Measurements from ENCODE around the gene PIP5K1B.

The PIP5K1B gene

DNA sequence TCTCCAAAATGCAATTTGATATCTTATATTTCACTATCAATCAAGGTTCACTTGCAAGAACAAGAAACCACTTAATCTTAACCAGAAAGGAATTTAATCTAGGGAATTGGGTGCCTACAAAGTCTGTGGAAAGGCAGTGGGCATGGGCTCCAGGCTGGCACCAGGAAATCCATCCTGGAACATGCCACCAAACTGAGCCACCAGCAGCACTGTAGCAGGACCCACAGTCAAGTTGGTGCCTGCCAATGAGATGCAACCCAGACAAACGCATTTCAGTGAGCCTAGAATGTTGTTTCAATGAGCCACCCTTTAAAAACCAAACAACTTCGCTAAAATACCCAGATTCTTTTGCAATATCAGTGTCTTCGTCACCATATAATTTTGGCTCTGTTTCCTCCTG, 237.8 kb downstream of the PIP5K1B start:
- no peak overlapping the region for H3K4me3 ChIP-seq (ENCODE audit: low read depth, low read length)

DNA sequence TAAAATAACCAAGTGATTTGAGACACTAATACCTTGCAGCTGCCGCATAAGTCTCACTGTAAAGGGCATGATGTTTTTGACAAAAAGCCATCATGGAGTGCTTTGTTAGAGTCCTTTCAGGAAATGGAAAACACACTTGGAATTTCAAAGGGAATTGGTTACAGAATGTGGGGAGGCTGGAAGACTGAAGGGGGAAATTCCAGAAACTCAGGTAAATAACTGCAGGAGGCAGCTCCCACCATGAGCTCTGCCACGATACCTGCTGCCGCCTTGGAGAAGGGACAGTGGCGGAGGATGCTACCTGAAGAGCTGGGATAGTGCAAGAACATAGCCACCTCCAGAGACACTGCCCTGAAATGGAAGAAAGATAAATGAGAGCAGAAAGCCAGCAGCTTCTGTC, 242.0 kb downstream of the PIP5K1B start:
- no peak overlapping the region for H3K4me3 ChIP-seq (ENCODE audit: low read depth, low read length)

- H3K4me3 ChIP-seq (ENCODE audit: low read depth, low read length) = no peak overlapping the region
These were observed 243.0 kb downstream of the PIP5K1B start for GRCh38 chr9:68947842-68948569.

DNA sequence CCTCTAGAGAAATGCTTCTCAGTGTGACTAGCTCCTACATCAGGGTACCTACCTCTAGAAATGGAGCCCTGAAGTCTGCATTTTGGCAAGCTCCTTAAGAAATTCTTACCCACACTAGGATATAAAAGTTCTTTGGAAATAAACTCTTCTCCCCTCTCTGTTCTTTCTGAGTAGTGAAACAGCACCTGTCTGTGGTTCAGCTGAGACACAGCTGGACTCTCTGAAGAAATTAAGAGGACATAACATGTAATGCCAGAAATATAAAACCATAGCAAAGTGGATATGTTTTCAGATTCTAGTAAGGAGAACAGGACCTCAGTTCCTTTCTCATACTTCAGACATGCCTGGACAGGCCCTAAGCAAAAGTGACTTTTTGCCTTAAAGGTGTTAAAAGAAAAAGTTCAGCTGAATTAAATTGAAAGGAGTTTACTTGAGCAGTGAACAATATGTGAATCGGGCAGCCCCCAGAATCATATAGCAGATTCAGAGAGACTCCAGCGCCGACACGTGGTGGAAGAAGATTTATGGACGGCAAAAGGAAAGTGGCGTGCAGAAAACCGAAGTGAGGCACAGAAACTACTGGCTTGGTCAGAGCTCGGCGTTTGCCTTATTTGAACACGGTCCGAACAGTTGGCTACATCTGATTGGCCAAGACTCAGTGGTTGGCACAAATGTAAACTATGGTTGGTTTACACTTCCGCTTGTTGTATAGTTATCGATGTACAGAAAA, 244.4 kb downstream of the PIP5K1B start:
- H3K4me3 ChIP-seq (ENCODE audit: low read depth, low read length) = no peak overlapping the region

GRCh38 chr9:68950188-68950587, 245.1 kb downstream of the PIP5K1B start:
- H3K4me3 ChIP-seq (ENCODE audit: low read depth, low read length) = no peak overlapping the region

GRCh38 chr9:68950689-68951088, 245.6 kb downstream of the PIP5K1B start:
- no peak overlapping the region for H3K4me3 ChIP-seq (ENCODE audit: low read depth, low read length)

GRCh38 chr9:68951879-68952659, 247.0 kb downstream of the PIP5K1B start:
- H3K4me3 ChIP-seq (ENCODE audit: low read depth, low read length) = no peak overlapping the region

GRCh38 chr9:68953771-68954170, 248.7 kb downstream of the PIP5K1B start:
- no peak overlapping the region for H3K4me3 ChIP-seq (ENCODE audit: low read depth, low read length)

GRCh38 chr9:68955330-68955729, 250.3 kb downstream of the PIP5K1B start:
- H3K4me3 ChIP-seq (ENCODE audit: low read depth, low read length) = no peak overlapping the region

GRCh38 chr9:68957479-68957878, 252.4 kb downstream of the PIP5K1B start:
- H3K4me3 ChIP-seq (ENCODE audit: low read depth, low read length) = no peak overlapping the region

DNA sequence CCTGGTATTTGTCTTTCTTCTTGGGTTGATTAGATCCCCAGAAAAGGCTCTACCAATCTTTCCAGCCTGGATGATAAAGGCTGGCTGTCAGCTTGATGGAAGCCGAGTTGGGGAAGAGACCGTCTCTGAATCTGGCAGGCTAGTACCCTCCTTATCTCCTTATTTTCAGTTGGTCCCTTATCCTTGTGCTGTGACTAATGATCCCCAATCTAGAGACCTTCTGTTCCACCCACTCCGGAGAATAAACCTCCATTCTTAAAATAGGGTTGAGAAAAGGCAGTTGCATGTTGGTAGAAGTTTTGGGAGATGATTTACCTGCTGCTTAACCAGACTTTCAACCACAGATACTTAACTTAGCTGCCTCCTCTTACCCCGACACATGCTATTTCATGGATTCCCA, 256.5 kb downstream of the PIP5K1B start:
- H3K4me3 ChIP-seq (ENCODE audit: low read depth, low read length) = no peak overlapping the region

- H3K4me3 ChIP-seq (ENCODE audit: low read depth, low read length) = no peak overlapping the region
These were observed 258.4 kb downstream of the PIP5K1B start for GRCh38 chr9:68963416-68963815.

GRCh38 chr9:68964102-68964541, 259.1 kb downstream of the PIP5K1B start:
- H3K4me3 ChIP-seq (ENCODE audit: low read depth, low read length) = no peak overlapping the region

DNA sequence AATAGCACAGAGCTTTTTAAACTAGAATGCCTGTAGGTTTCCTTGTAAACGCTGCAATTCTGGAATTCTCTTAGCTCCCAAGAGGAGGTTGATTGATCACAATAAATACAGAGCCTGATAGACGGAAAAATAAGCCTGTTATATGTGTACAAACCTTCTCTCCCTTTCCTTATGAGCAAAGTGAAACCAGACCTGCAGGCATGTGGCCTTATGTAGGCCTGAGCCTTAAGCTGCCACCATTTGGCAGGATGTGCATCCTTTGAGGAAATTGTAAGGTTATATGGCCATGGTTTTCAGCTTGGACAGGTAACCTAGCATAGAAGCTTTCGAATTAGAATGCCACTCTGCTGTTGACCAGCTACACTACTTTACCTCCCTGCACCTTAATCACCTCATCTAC, 259.7 kb downstream of the PIP5K1B start:
- no peak overlapping the region for H3K4me3 ChIP-seq (ENCODE audit: low read depth, low read length)

- H3K4me3 ChIP-seq (ENCODE audit: low read depth, low read length) = no peak overlapping the region
These were observed 261.5 kb downstream of the PIP5K1B start for GRCh38 chr9:68966496-68966944.

DNA sequence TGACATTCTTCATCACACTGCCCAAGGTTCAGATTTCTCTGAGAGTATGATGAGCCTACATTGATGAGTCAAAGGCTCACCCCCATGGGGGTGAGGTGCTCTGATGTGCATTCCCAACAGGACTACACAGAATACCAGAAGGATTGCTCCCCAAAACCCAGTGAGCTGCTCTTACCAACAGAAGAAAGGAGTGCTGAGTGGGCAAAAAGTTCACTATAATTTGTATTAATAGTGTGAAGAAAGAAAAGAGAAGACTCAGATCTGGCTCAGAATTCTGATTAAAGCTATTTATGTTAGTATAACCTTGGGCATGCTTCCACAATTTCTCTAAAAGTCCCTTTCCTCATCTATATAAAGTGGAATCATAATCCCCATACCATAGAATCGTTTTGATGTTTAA, 262.8 kb downstream of the PIP5K1B start:
- H3K4me3 ChIP-seq (ENCODE audit: low read depth, low read length) = no peak overlapping the region

DNA sequence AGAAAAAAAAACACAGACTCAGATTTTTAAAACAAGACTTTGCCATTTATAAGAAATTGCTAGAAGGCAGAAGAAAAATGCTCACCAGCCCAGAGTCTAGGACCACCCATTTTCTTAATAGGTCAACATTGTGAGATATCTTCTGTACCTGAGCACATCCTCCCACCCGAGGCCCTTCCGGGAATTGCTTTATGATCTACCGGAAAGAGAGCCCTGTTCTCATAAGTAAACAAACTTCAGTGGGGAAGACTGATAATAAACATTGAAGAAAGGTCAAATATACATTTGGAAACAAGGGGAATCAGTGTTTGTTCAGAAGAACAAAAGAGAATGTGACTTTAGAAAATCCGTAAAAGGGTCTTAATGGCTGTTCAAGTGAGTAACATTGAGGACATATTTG, 264.5 kb downstream of the PIP5K1B start:
- H3K4me3 ChIP-seq (ENCODE audit: low read depth, low read length) = no peak overlapping the region

DNA sequence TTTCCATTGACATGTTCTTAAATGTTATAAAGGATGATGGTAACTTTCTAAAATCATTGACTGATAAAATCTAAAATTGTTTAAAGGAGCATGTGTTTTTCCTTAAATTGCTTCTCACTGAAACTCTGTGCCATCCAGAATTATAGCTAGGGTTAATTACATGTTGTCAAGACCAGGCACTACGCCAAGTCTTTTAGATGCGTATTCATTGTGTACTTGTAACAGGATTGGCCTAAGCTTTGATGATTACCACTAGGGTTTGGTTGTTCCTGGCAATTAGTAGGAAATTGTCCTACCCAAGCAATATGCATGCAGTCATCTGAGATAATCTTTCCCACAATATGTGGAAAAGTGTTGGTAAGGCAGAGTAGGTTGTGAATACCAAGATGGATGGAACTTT, 265.1 kb downstream of the PIP5K1B start:
- H3K4me3 ChIP-seq (ENCODE audit: low read depth, low read length) = no peak overlapping the region

DNA sequence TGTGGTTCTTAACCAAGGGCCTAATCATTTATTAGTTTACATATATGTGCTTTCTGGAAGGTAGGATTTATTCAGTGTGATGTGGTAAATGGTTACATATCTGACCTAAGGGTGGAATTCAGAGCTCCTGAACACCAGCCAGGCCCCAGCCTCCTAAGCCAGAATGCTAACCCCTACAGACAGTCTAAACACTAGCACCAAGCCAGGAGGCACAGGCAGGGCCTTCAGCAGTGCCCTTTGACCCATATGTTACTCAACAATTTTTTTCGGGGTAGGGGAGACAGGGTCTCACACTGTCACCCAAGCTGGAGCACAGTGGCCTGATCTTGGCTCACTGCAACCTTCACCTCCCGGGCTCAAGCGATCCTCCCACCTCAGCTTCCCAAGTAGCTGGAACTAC, 268.6 kb downstream of the PIP5K1B start:
- no peak overlapping the region for H3K4me3 ChIP-seq (ENCODE audit: low read depth, low read length)

DNA sequence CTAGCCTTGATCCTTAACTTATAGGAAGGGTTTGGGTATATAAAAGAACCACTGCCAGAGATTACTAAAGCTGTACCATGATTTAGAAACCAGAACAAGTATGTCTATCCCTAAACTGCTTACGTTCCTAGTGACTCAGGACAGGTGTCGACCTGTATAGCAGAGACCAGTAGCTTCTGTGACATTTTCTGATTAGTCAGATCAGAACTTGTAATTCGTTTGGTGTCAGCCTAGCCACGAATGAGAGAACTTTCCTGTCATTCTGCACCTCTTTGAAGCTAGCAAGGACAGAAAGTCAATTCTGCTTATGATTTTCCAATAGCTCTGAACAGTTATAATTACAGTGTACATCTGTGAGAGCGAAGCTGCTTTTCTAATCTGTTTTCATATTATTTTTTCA, 269.4 kb downstream of the PIP5K1B start:
- no peak overlapping the region for H3K4me3 ChIP-seq (ENCODE audit: low read depth, low read length)

GRCh38 chr9:68974901-68975300, 269.9 kb downstream of the PIP5K1B start:
- no peak overlapping the region for H3K4me3 ChIP-seq (ENCODE audit: low read depth, low read length)
